K562 (cell line): ENCODE data around the gene OPA1. TPM values are rescaled to one million over a fixed set of nuclear protein-coding genes. Genes with fewer than 3 reads are reported as not detected.

Experiments used
- BCL6 ChIP-seq: fragments of 250-450 bp; sonication (Bioruptor Pico); IDR thresholded peaks from 2 replicates; pipeline ENCODE4 v1.4.0; 2020
- BRD9 ChIP-seq: fragments of 450-650 bp; IDR thresholded peaks from 2 replicates; pipeline ENCODE4 v1.6.1; 2018; ENCODE audit warnings: low read depth; ENCODE audit not compliant: partially characterized antibody
- ELF4 ChIP-seq: fragments of 450-650 bp; formaldehyde crosslinking; IDR thresholded peaks from 2 replicates; pipeline ENCODE4 v1.4.0; 2022; ENCODE audit warnings: missing genetic modification characterization
- HBP1 ChIP-seq: fragments of 450-650 bp; formaldehyde crosslinking; IDR thresholded peaks from 2 replicates; pipeline ENCODE4 v1.4.0; 2022; ENCODE audit warnings: missing genetic modification characterization
- HDAC1 ChIP-seq, 2 experiments: fragments of 450-650 bp; IDR thresholded peaks; 2 replicates each; pipeline ENCODE4 v1.6.1; 2016 to 2017; ENCODE audit warnings: inconsistent platforms in 1 of 2, mild to moderate bottlenecking in 1 of 2, moderate library complexity in 1 of 2
- ID3 ChIP-seq, 2 experiments: fragments of 250-450 bp in 1 of 2; fragments of 450-650 bp in 1 of 2; sonication (Bioruptor Pico) in 1 of 2; IDR thresholded peaks; 2 replicates each; pipeline versions ENCODE4 v1.6.1 to v1.8.0; 2016 to 2021; ENCODE audit warnings: mild to moderate bottlenecking in 2 of 2, moderate library complexity in 2 of 2, missing compliant biosample characterization in 1 of 2, missing genetic modification characterization in 1 of 2
- LARP7 ChIP-seq: fragments of 450-650 bp; IDR thresholded peaks from 2 replicates; pipeline ENCODE4 v1.6.1; 2016
- MAZ ChIP-seq, 2 experiments: fragments of 450-650 bp in 1 of 2; sonication (generic) in 1 of 2; formaldehyde crosslinking; IDR thresholded peaks in 1 of 2; conservative IDR thresholded peaks in 1 of 2; 2 replicates each; pipeline versions ENCODE4 v1.4.0 to v1.5.0; 2020; ENCODE audit warnings: mild to moderate bottlenecking in 1 of 2, missing genetic modification reagents in 1 of 2
- MLLT1 ChIP-seq, 2 experiments: fragments of 450-650 bp; IDR thresholded peaks; 2 replicates each; pipeline ENCODE4 v1.6.1; 2016
- MTA1 ChIP-seq: fragments of 450-650 bp; IDR thresholded peaks from 2 replicates; pipeline ENCODE4 v1.6.1; 2017; ENCODE audit warnings: borderline replicate concordance
- NKRF ChIP-seq: fragments of 450-650 bp; IDR thresholded peaks from 2 replicates; pipeline ENCODE4 v1.6.1; 2016; ENCODE audit warnings: borderline replicate concordance
- OTX1 ChIP-seq: fragments of 450-650 bp; formaldehyde crosslinking; IDR thresholded peaks from 2 replicates; pipeline ENCODE4 v1.4.0; 2022; ENCODE audit warnings: mild to moderate bottlenecking
- PHB2 ChIP-seq: fragments of 450-650 bp; IDR thresholded peaks from 2 replicates; pipeline ENCODE4 v1.6.1; 2017; ENCODE audit warnings: low read depth
- RB1 ChIP-seq: fragments of 450-650 bp; IDR thresholded peaks from 2 replicates; pipeline ENCODE4 v1.6.1; 2017; ENCODE audit warnings: low read depth, mild to moderate bottlenecking
- SAP30 ChIP-seq: fragments of 200-600 bp; sonication (generic); IDR thresholded peaks from 2 replicates; pipeline ENCODE4 v1.6.1; 2012; ENCODE audit warnings: borderline replicate concordance, low read depth, mild to moderate bottlenecking, moderate library complexity, low read length, control low read depth, inconsistent platforms; ENCODE audit not compliant: insufficient read depth, poor library complexity, severe bottlenecking
- SMAD1 ChIP-seq: fragments of 150-350 bp; IDR thresholded peaks from 2 replicates; pipeline ENCODE4 v1.6.1; 2014; ENCODE audit warnings: low read length, low read depth; ENCODE audit not compliant: partially characterized antibody
- SOX6 ChIP-seq: fragments of 450-650 bp; IDR thresholded peaks from 2 replicates; pipeline ENCODE4 v1.6.1; 2014; ENCODE audit warnings: mild to moderate bottlenecking
- TRIM25 ChIP-seq: fragments of 450-650 bp; IDR thresholded peaks from 2 replicates; pipeline ENCODE4 v1.7.0; 2016; ENCODE audit warnings: borderline replicate concordance
- ZBTB26 ChIP-seq: fragments of 450-650 bp; formaldehyde crosslinking; IDR thresholded peaks from 2 replicates; pipeline ENCODE4 v1.4.0; 2022; ENCODE audit warnings: missing genetic modification characterization
- ZNF41 ChIP-seq: fragments of 250-450 bp; sonication (Bioruptor Pico); conservative IDR thresholded peaks from 2 replicates; pipeline ENCODE4 v1.4.0; 2020; ENCODE audit warnings: mild to moderate bottlenecking
- polyA plus RNA-seq, 8 experiments: library from polyadenylated mRNA; depleted of rRNA in 4 of 8; stranded (reverse) in 5 of 8; unstranded in 3 of 8; fragments of >200 nt; fragmentation: Nextera tagmentation in 2 of 8; fragmentation: Illumina TruSeq in 1 of 8; extraction: Ambion mirVana in 2 of 8; extraction: Trizol in 1 of 8; gene quantifications; 2 replicates each; pipeline versions ENCODE4 v1.2.1 to v1.2.3, GENCODE V29; 2011 to 2014; ENCODE audit warnings: inconsistent platforms in 1 of 8, missing spikeins in 1 of 8
- total RNA-seq, 7 experiments: library from RNA; depleted of rRNA in 6 of 7; stranded (reverse); fragments of >200 nt in 6 of 7; fragmentation: Illumina TruSeq in 2 of 7; extraction: Trizol in 2 of 7; gene quantifications; 2 replicates each; pipeline versions ENCODE4 v1.2.1 to v1.2.3, GENCODE V29; 2011 to 2021; ENCODE audit warnings: low replicate concordance in 1 of 7

OPA1 gene
- total and polyA plus RNA-seq, 9 of the 15 experiments (the other 6 are each of a cell fraction or from before 2014, with no cell fraction given), result 19.7 to 127 (median 94.7) TPM

GRCh38 chr3:193593668-193594030 is 641 bp downstream of the OPA1 start (continued):
- peak; percentile 79 for TF ChIP-seq BRD9
- TF ChIP-seq MAZ (CRISPR knock-in tag; conservative IDR thresholded peaks at IDR 0.05 in 1 of 2, IDR thresholded peaks at IDR 0.05 in 1 of 2), result no peak
- TF ChIP-seq HBP1, result 0 out of 2 replicates have a peak, but pooled peaks have one; percentile 25
- peak in 1 of 2 experiments; percentile 69; a peak in 1 of 4 replicates for TF ChIP-seq MLLT1 (IDR thresholded peaks at IDR 0.05)
- TF ChIP-seq SOX6, result no peak
- no peak for TF ChIP-seq ID3 (CRISPR knock-in tag; IDR thresholded peaks at IDR 0.05)
- TF ChIP-seq ID3 (tag; IDR thresholded peaks at IDR 0.05), result peak; percentile 25; the same call in 1 of the 2 replicates
- TF ChIP-seq LARP7, result peak; percentile 84; the same call in 1 of the 2 replicates
- peak; percentile 48; the same call in 1 of the 2 replicates for TF ChIP-seq ELF4 (CRISPR knock-in tag)
- TF ChIP-seq SMAD1, result no peak
- peak in 1 of 2 experiments; percentile 14; a peak in 1 of 4 replicates for TF ChIP-seq HDAC1 (IDR thresholded peaks at IDR 0.05)
- TF ChIP-seq ZNF41, result no peak
- peak; percentile 42; the same call in 1 of the 2 replicates for TF ChIP-seq MTA1
- peak; percentile 11 for TF ChIP-seq SAP30
- TF ChIP-seq RB1, result no peak
- 0 out of 2 replicates have a peak, but pooled peaks have one; percentile 49 for TF ChIP-seq ZBTB26 (CRISPR knock-in tag)
- TF ChIP-seq TRIM25, result peak; percentile 79; the same call in 1 of the 2 replicates
- 0 out of 2 replicates have a peak, but pooled peaks have one; percentile 50 for TF ChIP-seq NKRF
- TF ChIP-seq OTX1 (CRISPR knock-in tag), result peak; percentile 72; the same call in 1 of the 2 replicates
- TF ChIP-seq BCL6 (CRISPR knock-in tag), result no peak
- 0 out of 2 replicates have a peak, but pooled peaks have one; percentile 60 for TF ChIP-seq PHB2
